Vagina (tissue), 2 donors: ENCODE measurements around the gene CCRL2. TPM values are rescaled to one million over a fixed set of nuclear protein-coding genes. Genes with fewer than 3 reads are reported as not detected.
"Not testable (repeated sequence)": the region's sequence is repeated elsewhere in the genome, so short reads cannot be mapped to it uniquely, and the experiment has no call there.

Source experiments
- DNase-seq, 2 donors: peaks; one replicate each; pipeline ENCODE4 v3.0.0-alpha.2; 2017; ENCODE audit errors: extremely low spot score in 2 of 2
- H3K27ac ChIP-seq: fragments of 200-600 bp; sonication (generic); one replicate; pipeline ENCODE4 v1.5.1; 2019
- H3K27me3 ChIP-seq: fragments of 200-600 bp; sonication (generic); one replicate; pipeline ENCODE4 v1.5.1; 2019
- H3K36me3 ChIP-seq, 2 donors: fragments of 200-600 bp; sonication (generic); one replicate each; pipeline ENCODE4 v1.5.1; 2017 to 2019
- H3K4me1 ChIP-seq: fragments of 200-600 bp; sonication (generic); one replicate; pipeline ENCODE4 v1.5.1; 2019
- H3K4me3 ChIP-seq, 2 donors: fragments of 200-600 bp; sonication (generic); 1 replicate in 1 of 2; 2 replicates in 1 of 2; pipeline ENCODE4 v1.5.1; 2016 to 2019
- H3K9me3 ChIP-seq: fragments of 200-600 bp; sonication (generic); one replicate; pipeline ENCODE4 v1.5.1; 2019
- CTCF ChIP-seq, 3 experiments: fragments of 450-650 bp in 2 of 3; fragments of 200-600 bp in 1 of 3; sonication (generic) in 1 of 3; IDR thresholded peaks; one replicate each; pipeline ENCODE4 v1.5.1; 2017 to 2019; ENCODE audit warnings: antibody characterized with exemption in 3 of 3, mild to moderate bottlenecking in 2 of 3, moderate library complexity in 2 of 3
- POLR2A ChIP-seq, 2 donors: fragments of 450-650 bp; IDR thresholded peaks; one replicate each; pipeline ENCODE4 v1.6.1; 2017; ENCODE audit warnings: antibody characterized with exemption in 2 of 2, mild to moderate bottlenecking in 2 of 2, moderate library complexity in 2 of 2
- POLR2AphosphoS5 ChIP-seq, 2 donors: sonication (generic); formaldehyde crosslinking; IDR thresholded peaks; one replicate each; pipeline ENCODE4 v1.9.0; 2017; ENCODE audit warnings: antibody characterized with exemption in 2 of 2, mild to moderate bottlenecking in 2 of 2, low read depth in 1 of 2; ENCODE audit not compliant: insufficient read depth in 1 of 2
- intact Hi-C: fragments of 100-400 bp; cut with DNase I; formaldehyde crosslinking; loops from one replicate; pipeline ENCODE4 v1.15.1; 2023
- total RNA-seq: library from RNA; depleted of rRNA; stranded (reverse); fragments of >200 nt; gene quantifications from one replicate; pipeline ENCODE4 v1.2.3, GENCODE V29; 2016

CCRL2 gene
- total RNA-seq, 1 donor from 2014 or later: not detected

- no peak overlapping the region for H3K4me3 ChIP-seq
- TF ChIP-seq POLR2AphosphoS5 (IDR thresholded peaks at IDR 0.05; ENCODE audit: insufficient read depth in 1 of 2, low read depth in 1 of 2) (no peak), CTCF (IDR thresholded peaks at IDR 0.05) (no peak), POLR2A (IDR thresholded peaks at IDR 0.05) (no peak)
- H3K36me3 ChIP-seq: no peaks in the 10 kb centered on the region
- H3K27me3 ChIP-seq: no peaks in the 10 kb centered on the region
- intact Hi-C loops: no loop called here
- H3K4me1 ChIP-seq: no peaks in the 10 kb centered on the region
- DNase-seq: no peak
- no peaks in the 10 kb centered on the region for H3K9me3 ChIP-seq
- H3K27ac ChIP-seq: no peak overlapping the region
These were observed 16.5 kb downstream of the CCRL2 start for GRCh38 chr3:46423588-46423987.

- H3K36me3 ChIP-seq, H3K27ac ChIP-seq, intact Hi-C loops, DNase-seq, H3K4me1 ChIP-seq, H3K4me3 ChIP-seq, H3K27me3 ChIP-seq, H3K9me3 ChIP-seq: not testable (repeated sequence)
These were observed 19.4 kb downstream of the CCRL2 start for GRCh38 chr3:46426476-46426875.

GRCh38 chr3:46427404-46427803, 20.3 kb downstream of the CCRL2 start:
- H3K36me3 ChIP-seq, DNase-seq, H3K9me3 ChIP-seq, intact Hi-C loops, H3K4me1 ChIP-seq, H3K27ac ChIP-seq, H3K27me3 ChIP-seq, H3K4me3 ChIP-seq: not testable (repeated sequence)

GRCh38 chr3:46427916-46428833, 21.1 kb downstream of the CCRL2 start:
- intact Hi-C loops: no loop called here
- H3K27ac ChIP-seq: no peak overlapping the region

GRCh38 chr3:46429250-46429649, 22.2 kb downstream of the CCRL2 start:
- H3K27me3 ChIP-seq: no peaks in the 10 kb centered on the region
- TF ChIP-seq POLR2A (IDR thresholded peaks at IDR 0.05): no peak
- TF ChIP-seq POLR2AphosphoS5 (IDR thresholded peaks at IDR 0.05; ENCODE audit: insufficient read depth in 1 of 2, low read depth in 1 of 2): no peak
- no peak for TF ChIP-seq CTCF (IDR thresholded peaks at IDR 0.05)
- no peaks in the 10 kb centered on the region for H3K36me3 ChIP-seq
- no peaks in the 10 kb centered on the region for H3K9me3 ChIP-seq
- no peak overlapping the region for H3K4me3 ChIP-seq
- no peak for DNase-seq
- intact Hi-C loops: no loop called here
- H3K27ac ChIP-seq: no peak overlapping the region
- H3K4me1 ChIP-seq: no peaks in the 10 kb centered on the region

More at GRCh38 chr3:46427916-46428833, 21.1 kb downstream of the CCRL2 start:
- TF ChIP-seq POLR2AphosphoS5 (IDR thresholded peaks at IDR 0.05; ENCODE audit: insufficient read depth in 1 of 2, low read depth in 1 of 2): no peak
- TF ChIP-seq POLR2A (IDR thresholded peaks at IDR 0.05): no peak
- Histone ChIP-seq H3K9me3 (no peaks in the 10 kb centered on the region), H3K4me1 (no peaks in the 10 kb centered on the region), H3K4me3 (no peak overlapping the region), H3K27me3 (no peaks in the 10 kb centered on the region), H3K36me3 (no peaks in the 10 kb centered on the region)
- no peak for DNase-seq

GRCh38 chr3:46429671-46430070, 22.6 kb downstream of the CCRL2 start:
- H3K4me3 ChIP-seq: no peak overlapping the region
- no peaks in the 10 kb centered on the region for H3K36me3 ChIP-seq
- intact Hi-C loops: no loop called here
- no peak overlapping the region for H3K27ac ChIP-seq
- TF ChIP-seq POLR2AphosphoS5 (IDR thresholded peaks at IDR 0.05; ENCODE audit: insufficient read depth in 1 of 2, low read depth in 1 of 2): peak in 1 of 2 donors; percentile 51
- no peak for TF ChIP-seq POLR2A (IDR thresholded peaks at IDR 0.05)
- TF ChIP-seq CTCF (IDR thresholded peaks at IDR 0.05): no peak
- no peak for DNase-seq
- no peaks in the 10 kb centered on the region for H3K27me3 ChIP-seq
- H3K9me3 ChIP-seq: no peaks in the 10 kb centered on the region
- no peaks in the 10 kb centered on the region for H3K4me1 ChIP-seq

GRCh38 chr3:46430879-46431278, 23.8 kb downstream of the CCRL2 start:
- H3K4me1 ChIP-seq, H3K4me3 ChIP-seq, H3K9me3 ChIP-seq, H3K36me3 ChIP-seq, H3K27me3 ChIP-seq, DNase-seq, intact Hi-C loops, H3K27ac ChIP-seq: not testable (repeated sequence)

- H3K27me3 ChIP-seq, H3K4me1 ChIP-seq, intact Hi-C loops, H3K9me3 ChIP-seq, DNase-seq, H3K36me3 ChIP-seq, H3K27ac ChIP-seq, H3K4me3 ChIP-seq: not testable (repeated sequence)
These were observed 24.8 kb downstream of the CCRL2 start for GRCh38 chr3:46431905-46432304.

GRCh38 chr3:46433118-46433517, 26.1 kb downstream of the CCRL2 start:
- H3K4me1 ChIP-seq, H3K4me3 ChIP-seq, H3K36me3 ChIP-seq, DNase-seq, H3K27ac ChIP-seq, H3K27me3 ChIP-seq, intact Hi-C loops, H3K9me3 ChIP-seq: not testable (repeated sequence)
